K562 (cell line): ENCODE measurements around the gene TRPC4AP. TPM values are rescaled to one million over a fixed set of nuclear protein-coding genes. Genes with fewer than 3 reads are reported as not detected.

Source experiments
- ATAC-seq: fragments of 200-7000 bp; cut with Tn5 transposase; 3 replicates; pipeline ENCODE4 v1.9.1; 2020; ENCODE audit warnings: moderate library complexity
- BruUV-seq: library from RNA; stranded (reverse); fragments of 400-500 nt; replicated peaks from 2 replicates; lab custom pipeline; 2021; lab: Mats Ljungman, UMichigan
- CTCF ChIA-PET: fragments of 300-600 bp; formaldehyde crosslinking; extraction: SDS; loops from one replicate; lab custom pipeline; 2021; ENCODE audit warnings: low intra/inter-chr PET ratio; lab: Yijun Ruan, JAX
- POLR2A ChIA-PET: fragments of 300-600, 350-650 bp; sonication (Branson Sonifier 250); formaldehyde crosslinking; extraction: SDS; loops from one replicate; lab custom pipeline; 2021; ENCODE audit warnings: antibody characterized with exemption, inconsistent platforms; lab: Yijun Ruan, JAX
- DNase-seq, 4 experiments: peaks; one replicate each; pipeline versions ENCODE4 v3.0.0 to v3.0.0-alpha.2; 2011 to 2018; ENCODE audit warnings: low spot score in 3 of 4, mixed read lengths in 3 of 4; ENCODE audit errors: extremely low read depth in 1 of 4
- FAIRE-seq: peaks from 2 replicates; lab custom pipeline; 2011; peaks lifted over from hg19 to GRCh38; lab: Jason Lieb, UNC
- H2AFZ ChIP-seq: 2 replicates; pipeline ENCODE4 v1.6.0; 2011; ENCODE audit warnings: low read depth, low read length, control low read depth, inconsistent platforms
- H3K27ac ChIP-seq: fragments of 200-600 bp; 3 replicates; pipeline ENCODE4 v1.8.0; 2011; ENCODE audit warnings: low read depth, mild to moderate bottlenecking, control low read depth, inconsistent platforms, low read length, moderate library complexity, mixed read lengths; ENCODE audit errors: extremely low read depth
- H3K27me3 ChIP-seq, 2 experiments: fragments of 300-600 bp in 1 of 2; 2 replicates in 1 of 2; 3 replicates in 1 of 2; pipeline versions ENCODE4 v1.6.0 to v1.8.0; 2011; ENCODE audit warnings: inconsistent platforms in 2 of 2, low read length in 2 of 2, mild to moderate bottlenecking in 1 of 2, mixed read lengths in 1 of 2, moderate library complexity in 1 of 2; ENCODE audit not compliant: control insufficient read depth in 2 of 2, insufficient read depth in 2 of 2
- H3K36me3 ChIP-seq: fragments of 300-600 bp; 3 replicates; pipeline ENCODE4 v1.8.0; 2011; ENCODE audit warnings: mild to moderate bottlenecking, low read length, inconsistent platforms; ENCODE audit not compliant: control insufficient read depth, insufficient read depth
- H3K4me1 ChIP-seq, 2 experiments: fragments of 200-600 bp in 1 of 2; replicated peaks in 1 of 2; 2 replicates in 1 of 2; 3 replicates in 1 of 2; pipeline versions ENCODE4 v1.5.1 to v1.8.0; 2011; ENCODE audit warnings: inconsistent platforms in 2 of 2, low read length in 2 of 2, mild to moderate bottlenecking in 1 of 2, mixed read lengths in 1 of 2, moderate library complexity in 1 of 2; ENCODE audit not compliant: control insufficient read depth in 2 of 2, insufficient read depth in 2 of 2
- H3K4me2 ChIP-seq: 2 replicates; pipeline ENCODE4 v1.6.1; 2011; ENCODE audit warnings: low read length, control low read depth, inconsistent platforms, mixed read lengths; ENCODE audit not compliant: insufficient read depth
- H3K4me3 ChIP-seq: fragments of 200-600 bp; sonication (generic), shearing (Covaris generic); 2 replicates; pipeline ENCODE4 v1.5.1; 2016; ENCODE audit warnings: control low read depth, inconsistent platforms
- H3K79me2 ChIP-seq: fragments of 200-600 bp; 3 replicates; pipeline ENCODE4 v1.8.0; 2011; ENCODE audit warnings: low read length, inconsistent platforms; ENCODE audit not compliant: control insufficient read depth, insufficient read depth
- H3K9ac ChIP-seq, 2 experiments: 2 replicates each; pipeline versions ENCODE4 v1.6.0 to v1.6.1; 2011; ENCODE audit warnings: low read depth in 2 of 2, low read length in 2 of 2, control low read depth in 1 of 2, inconsistent platforms in 1 of 2, mild to moderate bottlenecking in 1 of 2, mixed read lengths in 1 of 2; ENCODE audit not compliant: insufficient read depth in 1 of 2
- H3K9me1 ChIP-seq: one replicate; pipeline ENCODE4 v1.6.0; 2011; ENCODE audit warnings: inconsistent platforms, mild to moderate bottlenecking, low read length, moderate library complexity; ENCODE audit not compliant: control insufficient read depth, insufficient read depth
- H3K9me3 ChIP-seq: replicated peaks from 2 replicates; pipeline ENCODE4 v1.5.1; 2011; ENCODE audit warnings: low read depth, low read length, inconsistent platforms; ENCODE audit not compliant: control insufficient read depth, insufficient read depth
- H4K20me1 ChIP-seq: replicated peaks from 2 replicates; pipeline ENCODE4 v1.6.1; 2011; ENCODE audit warnings: low read length, inconsistent platforms, mixed read lengths; ENCODE audit not compliant: control insufficient read depth, insufficient read depth
- DACH1 ChIP-seq: fragments of 450-650 bp; IDR thresholded peaks from 2 replicates; pipeline ENCODE4 v1.6.1; 2018; ENCODE audit not compliant: partially characterized antibody
- FOSL1 ChIP-seq: fragments of 200-800 bp; sonication (Bioruptor generic); conservative IDR thresholded peaks from 2 replicates; pipeline ENCODE4 v1.6.1; 2016; ENCODE audit warnings: missing genetic modification characterization, missing compliant biosample characterization
- KDM5B ChIP-seq: fragments of 200-600 bp; sonication (generic); IDR thresholded peaks from 2 replicates; pipeline ENCODE4 v1.6.1; 2012; ENCODE audit warnings: low read depth, mild to moderate bottlenecking, moderate library complexity, low read length, control low read depth, inconsistent platforms; ENCODE audit not compliant: insufficient replicate concordance
- MAFK ChIP-seq: IDR thresholded peaks from 2 replicates; pipeline ENCODE4 v1.6.1; 2011; ENCODE audit warnings: low read length, improper control_type of control experiment
- PML ChIP-seq: IDR thresholded peaks from 2 replicates; pipeline ENCODE4 v1.6.1; 2012; ENCODE audit warnings: low read length, inconsistent platforms
- RAD21 ChIP-seq, 2 experiments: fragments of 250-450 bp in 1 of 2; fragments of 450-650 bp in 1 of 2; sonication (Bioruptor Pico) in 1 of 2; formaldehyde crosslinking in 1 of 2; IDR thresholded peaks in 1 of 2; conservative IDR thresholded peaks in 1 of 2; 2 replicates each; pipeline versions ENCODE4 v1.4.0 to v1.8.0; 2020 to 2022; ENCODE audit warnings: mild to moderate bottlenecking in 2 of 2, moderate library complexity in 1 of 2
- RFX7 ChIP-seq: fragments of 250-450 bp; sonication (Bioruptor Pico); IDR thresholded peaks from 2 replicates; pipeline ENCODE4 v1.5.1; 2021; ENCODE audit warnings: mild to moderate bottlenecking
- TAF7 ChIP-seq: fragments of 450-650 bp; IDR thresholded peaks from 2 replicates; pipeline ENCODE4 v1.6.1; 2016; ENCODE audit warnings: missing genetic modification characterization, missing compliant biosample characterization
- WGBS: fragments of 100-300 bp; shearing (Covaris generic); methylation state at CpG from one replicate; pipeline ENCODE4 v1.1.6; 2016; ENCODE audit warnings: low coverage, mixed read lengths; ENCODE audit not compliant: insufficient coverage; ENCODE audit errors: missing lambda C conversion rate; 5-methylcytosine and 5-hydroxymethylcytosine counted together
- in situ Hi-C: fragments of 300-500 bp; cut with MboI; formaldehyde crosslinking; loops from 4 replicates; pipeline ENCODE4 v1.15.0; 2018; ENCODE audit warnings: inconsistent platforms, mixed read lengths
- intact Hi-C: fragments of 100-400 bp; cut with micrococcal nuclease; formaldehyde crosslinking; loops from 2 replicates; pipeline ENCODE4 v1.14.2; 2022
- polyA plus RNA-seq, 8 experiments: library from polyadenylated mRNA; depleted of rRNA in 4 of 8; stranded (reverse) in 5 of 8; unstranded in 3 of 8; fragments of >200 nt; fragmentation: Nextera tagmentation in 2 of 8; fragmentation: Illumina TruSeq in 1 of 8; extraction: Ambion mirVana in 2 of 8; extraction: Trizol in 1 of 8; gene quantifications; 2 replicates each; pipeline versions ENCODE4 v1.2.1 to v1.2.3, GENCODE V29; 2011 to 2014; ENCODE audit warnings: inconsistent platforms in 1 of 8, missing spikeins in 1 of 8
- total RNA-seq, 7 experiments: library from RNA; depleted of rRNA in 6 of 7; stranded (reverse); fragments of >200 nt in 6 of 7; fragmentation: Illumina TruSeq in 2 of 7; extraction: Trizol in 2 of 7; gene quantifications; 2 replicates each; pipeline versions ENCODE4 v1.2.1 to v1.2.3, GENCODE V29; 2011 to 2021; ENCODE audit warnings: low replicate concordance in 1 of 7

TRPC4AP gene
- total and polyA plus RNA-seq, 9 of the 15 experiments (the other 6 are each of a cell fraction or from before 2014, with no cell fraction given), result 2.3 to 70.3 (median 33.3) TPM

DNA sequence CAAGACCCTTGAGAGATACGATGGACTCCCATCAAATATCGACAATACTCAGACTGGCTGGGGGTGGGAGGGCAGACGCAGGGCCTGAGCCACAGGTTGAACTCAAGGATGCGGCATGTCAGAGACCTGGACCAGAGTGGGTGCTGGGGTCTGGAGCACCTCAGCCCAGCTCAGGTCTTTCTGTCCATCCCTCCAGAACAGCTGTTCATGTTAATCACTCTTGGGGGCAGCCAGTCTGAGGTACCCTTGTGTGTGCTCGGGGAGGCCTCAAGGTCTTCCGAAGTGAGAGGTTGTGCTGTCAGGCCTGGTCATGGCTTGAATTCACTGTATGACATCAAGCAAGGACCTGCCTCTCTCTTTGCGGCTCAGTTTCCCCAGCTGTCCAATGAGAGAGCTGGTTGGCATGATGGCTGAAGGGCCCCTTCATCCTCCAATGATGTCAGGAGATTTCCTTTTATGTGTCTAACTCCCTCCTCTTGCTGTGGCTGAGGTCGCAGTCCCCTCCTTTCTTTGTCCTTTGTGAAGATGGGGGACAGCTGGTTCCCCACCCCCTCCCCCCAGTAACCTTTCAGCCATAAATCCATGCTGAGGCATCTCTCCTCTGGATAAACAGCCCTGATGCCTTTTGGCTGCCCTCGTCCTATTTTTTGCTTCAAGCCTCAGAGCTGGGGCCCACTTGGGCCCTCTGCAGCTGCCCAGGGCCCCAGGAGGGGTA lies 121.6 kb downstream of the TRPC4AP start:
- no peak overlapping the region for H3K4me3 ChIP-seq
- DNase-seq (no peak), FAIRE-seq (no peak), ATAC-seq (no peak)
- H3K9ac ChIP-seq, result 0 out of 4 replicates have a peak overlapping the region, but pooled peaks of 1 of the 2 experiments have one; percentile 33
- no peak overlapping the region for H3K27ac ChIP-seq
- in situ Hi-C loops (no loop called here), intact Hi-C loops (no loop called here)
- H3K9me1 ChIP-seq, result no peaks in the 10 kb centered on the region
- no peak overlapping the region for H3K4me2 ChIP-seq
- ChIA-PET POLR2A (interaction anchor here (0.6 to 3.6 kb wide), 4 partner anchors 15 to 519 kb away, joined by 3 to 12 read pairs (median 3); partner anchors contain the start of genes GSS and MYH7B), CTCF (no interaction called here)
- H4K20me1 ChIP-seq, result no peaks in the 10 kb centered on the region
- no peaks in the 10 kb centered on the region for H3K79me2 ChIP-seq
- 55% methylated on average over 9 of the region's 9 CpGs for WGBS
- H3K9me3 ChIP-seq, result no peaks in the 10 kb centered on the region
- no TSS peak for BruUV-seq
- no peak overlapping the region for H2AFZ ChIP-seq
- H3K36me3 ChIP-seq, result no peaks in the 10 kb centered on the region
- TF ChIP-seq RAD21 (CRISPR knock-in tag; conservative IDR thresholded peaks at IDR 0.05 in 1 of 2, IDR thresholded peaks at IDR 0.05 in 1 of 2) (no peak), MAFK (no peak), RFX7 (CRISPR knock-in tag) (no peak), PML (no peak), TAF7 (tag) (no peak), DACH1 (peak; percentile 37), KDM5B (no peak), FOSL1 (no peak)
- no peaks in the 10 kb centered on the region for H3K27me3 ChIP-seq
- peaks cover 5 to 8% of the 10 kb centered on the region in 2 experiments; a peak in 3 of 5 replicates for H3K4me1 ChIP-seq
